GM12872 (cell line): ENCODE data around the gene NME7.

Experiments used
- CTCF ChIP-seq: IDR thresholded peaks from 3 replicates; pipeline ENCODE4 v1.5.1; 2011; ENCODE audit warnings: low read depth, mild to moderate bottlenecking, low read length, moderate library complexity; ENCODE audit not compliant: insufficient read depth

NME7 gene

GRCh38 chr1:169144941-169145626, 222.5 kb downstream of the NME7 start:
- TF ChIP-seq CTCF: no peak

- TF ChIP-seq CTCF: no peak
Measured at GRCh38 chr1:169143984-169144383, 223.6 kb downstream of the NME7 start.

- no peak for TF ChIP-seq CTCF
Measured at GRCh38 chr1:169143346-169143745, 224.3 kb downstream of the NME7 start.

- TF ChIP-seq CTCF: no peak
Measured at GRCh38 chr1:169142129-169142528, 225.5 kb downstream of the NME7 start.

- no peak for TF ChIP-seq CTCF
Measured at GRCh38 chr1:169141356-169141755, 226.2 kb downstream of the NME7 start.

- no peak for TF ChIP-seq CTCF
Measured at GRCh38 chr1:169138866-169139670, 228.5 kb downstream of the NME7 start.

GRCh38 chr1:169137357-169137756, 230.2 kb downstream of the NME7 start:
- no peak for TF ChIP-seq CTCF
